Vagina (tissue), 2 donors: ENCODE measurements around the gene GRM7. TPM values are rescaled to one million over a fixed set of nuclear protein-coding genes. Genes with fewer than 3 reads are reported as not detected.
"Not testable (repeated sequence)": the region's sequence is repeated elsewhere in the genome, so short reads cannot be mapped to it uniquely, and the experiment has no call there.

Experiments
- DNase-seq, 2 donors: peaks; one replicate each; pipeline ENCODE4 v3.0.0-alpha.2; 2017; ENCODE audit errors: extremely low spot score in 2 of 2
- H3K27ac ChIP-seq: fragments of 200-600 bp; sonication (generic); one replicate; pipeline ENCODE4 v1.5.1; 2019
- H3K27me3 ChIP-seq: fragments of 200-600 bp; sonication (generic); one replicate; pipeline ENCODE4 v1.5.1; 2019
- H3K36me3 ChIP-seq, 2 donors: fragments of 200-600 bp; sonication (generic); one replicate each; pipeline ENCODE4 v1.5.1; 2017 to 2019
- H3K4me1 ChIP-seq: fragments of 200-600 bp; sonication (generic); one replicate; pipeline ENCODE4 v1.5.1; 2019
- H3K4me3 ChIP-seq, 2 donors: fragments of 200-600 bp; sonication (generic); 1 replicate in 1 of 2; 2 replicates in 1 of 2; pipeline ENCODE4 v1.5.1; 2016 to 2019
- H3K9me3 ChIP-seq: fragments of 200-600 bp; sonication (generic); one replicate; pipeline ENCODE4 v1.5.1; 2019
- CTCF ChIP-seq, 3 experiments: fragments of 450-650 bp in 2 of 3; fragments of 200-600 bp in 1 of 3; sonication (generic) in 1 of 3; IDR thresholded peaks; one replicate each; pipeline ENCODE4 v1.5.1; 2017 to 2019; ENCODE audit warnings: antibody characterized with exemption in 3 of 3, mild to moderate bottlenecking in 2 of 3, moderate library complexity in 2 of 3
- POLR2A ChIP-seq, 2 donors: fragments of 450-650 bp; IDR thresholded peaks; one replicate each; pipeline ENCODE4 v1.6.1; 2017; ENCODE audit warnings: antibody characterized with exemption in 2 of 2, mild to moderate bottlenecking in 2 of 2, moderate library complexity in 2 of 2
- POLR2AphosphoS5 ChIP-seq, 2 donors: sonication (generic); formaldehyde crosslinking; IDR thresholded peaks; one replicate each; pipeline ENCODE4 v1.9.0; 2017; ENCODE audit warnings: antibody characterized with exemption in 2 of 2, mild to moderate bottlenecking in 2 of 2, low read depth in 1 of 2; ENCODE audit not compliant: insufficient read depth in 1 of 2
- intact Hi-C: fragments of 100-400 bp; cut with DNase I; formaldehyde crosslinking; loops from one replicate; pipeline ENCODE4 v1.15.1; 2023
- total RNA-seq: library from RNA; depleted of rRNA; stranded (reverse); fragments of >200 nt; gene quantifications from one replicate; pipeline ENCODE4 v1.2.3, GENCODE V29; 2016

Gene GRM7
- total RNA-seq, 1 donor from 2014 or later: 2.0 TPM

GRCh38 chr3:6915898-6916297, 55.0 kb downstream of the GRM7 start:
- no peaks in the 10 kb centered on the region for H3K9me3 ChIP-seq
- no peaks in the 10 kb centered on the region for H3K27me3 ChIP-seq
- H3K27ac ChIP-seq: no peak overlapping the region
- no peak overlapping the region for H3K4me3 ChIP-seq
- TF ChIP-seq POLR2AphosphoS5 (IDR thresholded peaks at IDR 0.05; ENCODE audit: insufficient read depth in 1 of 2, low read depth in 1 of 2) (no peak), CTCF (IDR thresholded peaks at IDR 0.05) (no peak), POLR2A (IDR thresholded peaks at IDR 0.05) (no peak)
- intact Hi-C loops: no loop called here
- H3K4me1 ChIP-seq: no peaks in the 10 kb centered on the region
- H3K36me3 ChIP-seq: no peaks in the 10 kb centered on the region
- no peak for DNase-seq

GRCh38 chr3:6921066-6921465, 60.2 kb downstream of the GRM7 start:
- Histone ChIP-seq H3K27me3 (no peaks in the 10 kb centered on the region), H3K27ac (no peak overlapping the region), H3K9me3 (no peaks in the 10 kb centered on the region), H3K36me3 (no peaks in the 10 kb centered on the region), H3K4me1 (no peaks in the 10 kb centered on the region), H3K4me3 (no peak overlapping the region)
- intact Hi-C loops: no loop called here
- DNase-seq: no peak
- TF ChIP-seq POLR2AphosphoS5 (IDR thresholded peaks at IDR 0.05; ENCODE audit: insufficient read depth in 1 of 2, low read depth in 1 of 2): no peak
- no peak for TF ChIP-seq POLR2A (IDR thresholded peaks at IDR 0.05)
- no peak for TF ChIP-seq CTCF (IDR thresholded peaks at IDR 0.05)

DNA sequence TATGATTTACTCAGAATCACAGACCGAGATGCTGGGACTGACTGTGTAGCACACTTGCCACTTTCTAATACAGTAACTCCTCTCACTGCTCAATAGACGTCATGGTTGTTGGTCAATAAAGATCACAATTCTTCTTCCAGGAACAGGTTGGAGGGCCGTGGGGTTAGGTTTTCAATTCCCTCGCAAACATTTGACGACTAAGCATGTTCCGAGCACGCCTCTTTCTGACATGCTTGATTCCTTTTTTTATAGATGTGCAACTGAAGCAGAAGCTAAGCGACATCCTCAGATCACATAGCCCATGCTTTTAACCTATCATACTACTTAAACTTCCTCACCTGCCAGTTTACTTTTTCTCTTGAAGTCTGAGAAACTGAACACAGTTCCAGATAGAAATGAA, 61.0 kb downstream of the GRM7 start:
- DNase-seq: no peak
- Histone ChIP-seq H3K36me3 (no peaks in the 10 kb centered on the region), H3K9me3 (no peaks in the 10 kb centered on the region), H3K4me3 (no peak overlapping the region), H3K27ac (no peak overlapping the region), H3K4me1 (no peaks in the 10 kb centered on the region), H3K27me3 (no peaks in the 10 kb centered on the region)
- no peak for TF ChIP-seq POLR2AphosphoS5 (IDR thresholded peaks at IDR 0.05; ENCODE audit: insufficient read depth in 1 of 2, low read depth in 1 of 2)
- TF ChIP-seq POLR2A (IDR thresholded peaks at IDR 0.05): no peak
- TF ChIP-seq CTCF (IDR thresholded peaks at IDR 0.05): no peak
- intact Hi-C loops: no loop called here

DNA sequence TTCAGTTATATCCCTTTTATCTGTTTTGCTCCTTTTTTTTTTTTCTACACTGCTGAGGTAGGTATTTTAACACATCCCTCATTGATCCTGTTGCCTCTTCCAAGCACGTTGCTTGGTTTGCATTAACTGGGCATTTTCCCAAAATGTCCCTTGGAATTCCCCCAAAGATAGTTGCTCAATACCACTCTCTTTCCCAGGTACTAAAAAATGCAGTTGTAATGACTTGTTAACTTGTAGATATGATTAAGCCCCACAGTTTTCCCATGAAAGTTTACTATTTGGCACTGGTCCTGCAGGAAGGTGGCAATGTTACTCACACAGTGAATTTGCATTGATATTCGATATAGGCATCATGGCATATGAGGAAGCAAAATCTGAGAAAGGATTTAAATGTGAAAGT, 67.1 kb downstream of the GRM7 start:
- DNase-seq: no peak
- Histone ChIP-seq H3K4me1 (no peaks in the 10 kb centered on the region), H3K4me3 (no peak overlapping the region), H3K27ac (no peak overlapping the region), H3K36me3 (no peaks in the 10 kb centered on the region), H3K27me3 (no peaks in the 10 kb centered on the region), H3K9me3 (no peaks in the 10 kb centered on the region)
- no peak for TF ChIP-seq CTCF (IDR thresholded peaks at IDR 0.05)
- no peak for TF ChIP-seq POLR2A (IDR thresholded peaks at IDR 0.05)
- no peak for TF ChIP-seq POLR2AphosphoS5 (IDR thresholded peaks at IDR 0.05; ENCODE audit: insufficient read depth in 1 of 2, low read depth in 1 of 2)
- intact Hi-C loops: no loop called here

- H3K4me1 ChIP-seq: no peaks in the 10 kb centered on the region
- no peaks in the 10 kb centered on the region for H3K27me3 ChIP-seq
- H3K27ac ChIP-seq: no peak overlapping the region
- no peaks in the 10 kb centered on the region for H3K9me3 ChIP-seq
- H3K4me3 ChIP-seq: no peak overlapping the region
- intact Hi-C loops: no loop called here
- DNase-seq: no peak
- no peaks in the 10 kb centered on the region for H3K36me3 ChIP-seq
- TF ChIP-seq POLR2A (IDR thresholded peaks at IDR 0.05) (no peak), CTCF (IDR thresholded peaks at IDR 0.05) (no peak), POLR2AphosphoS5 (IDR thresholded peaks at IDR 0.05; ENCODE audit: insufficient read depth in 1 of 2, low read depth in 1 of 2) (no peak)
These were observed 69.0 kb downstream of the GRM7 start for GRCh38 chr3:6929918-6930317.

DNA sequence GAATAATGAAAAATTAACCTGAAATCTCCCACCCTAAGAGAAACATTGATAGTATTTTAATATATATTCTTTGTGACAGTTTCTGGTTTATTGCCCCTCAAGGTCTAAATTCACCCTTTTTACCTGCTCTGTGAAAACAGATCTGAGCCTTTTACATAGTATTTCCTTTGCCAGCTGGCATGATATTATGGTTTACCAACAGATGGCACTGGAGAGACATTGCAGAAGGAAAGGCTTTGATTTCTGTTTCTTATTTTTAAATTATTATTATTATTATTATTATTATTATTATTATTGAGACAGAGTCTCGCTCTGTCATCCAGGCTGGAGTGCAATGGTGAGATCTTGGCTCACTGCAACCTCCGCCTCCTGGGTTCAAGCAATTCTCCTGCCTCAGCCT, 74.5 kb downstream of the GRM7 start:
- H3K36me3 ChIP-seq, H3K9me3 ChIP-seq, intact Hi-C loops, H3K27ac ChIP-seq, DNase-seq, H3K27me3 ChIP-seq, H3K4me1 ChIP-seq, H3K4me3 ChIP-seq: not testable (repeated sequence)
